Thoracic aorta (tissue), 2 donors: ENCODE results near the gene ADGRF3. TPM values are rescaled to one million over a fixed set of nuclear protein-coding genes. Genes with fewer than 3 reads are reported as not detected.
"Not testable (repeated sequence)": the region's sequence is repeated elsewhere in the genome, so short reads cannot be mapped to it uniquely, and the experiment has no call there.

Experiments used
- ATAC-seq: fragments of 150-250 bp; one replicate; pipeline ENCODE4 v1.8.0; 2017; ENCODE audit warnings: low read depth; ENCODE audit not compliant: insufficient number of reproducible peaks, low FRiP score
- DNase-seq: peaks from one replicate; pipeline ENCODE4 v3.0.0-alpha.2; 2020; ENCODE audit warnings: low spot score
- H3K27ac ChIP-seq, 2 donors: fragments of 200-600 bp; sonication (generic); 1 replicate in 1 of 2; 2 replicates in 1 of 2; pipeline ENCODE4 v1.5.1; 2016; ENCODE audit warnings: mild to moderate bottlenecking in 2 of 2, moderate library complexity in 2 of 2
- H3K27me3 ChIP-seq: fragments of 200-600 bp; sonication (generic); replicated peaks from 2 replicates; pipeline ENCODE4 v1.6.0; 2016; ENCODE audit warnings: mild to moderate bottlenecking; ENCODE audit not compliant: insufficient read depth
- H3K36me3 ChIP-seq: fragments of 200-600 bp; sonication (generic); one replicate; pipeline ENCODE4 v1.5.1; 2016
- H3K4me1 ChIP-seq, 2 donors: fragments of 200-600 bp; sonication (generic); 1 replicate in 1 of 2; 2 replicates in 1 of 2; pipeline versions ENCODE4 v1.5.1 to v1.6.0; 2016; ENCODE audit warnings: low read depth in 2 of 2, mild to moderate bottlenecking in 1 of 2; ENCODE audit not compliant: control insufficient read depth in 1 of 2
- H3K4me3 ChIP-seq: fragments of 200-600 bp; sonication (generic); 2 replicates; pipeline ENCODE4 v1.5.1; 2016; ENCODE audit warnings: mild to moderate bottlenecking
- H3K9me3 ChIP-seq: fragments of 200-600 bp; sonication (generic); 2 replicates; pipeline ENCODE4 v1.5.1; 2016
- CTCF ChIP-seq: fragments of 200-600 bp; sonication (generic); IDR thresholded peaks from one replicate; pipeline ENCODE4 v1.5.1; 2019; ENCODE audit warnings: antibody characterized with exemption
- total RNA-seq, 2 donors: library from RNA; depleted of rRNA; stranded (reverse); fragments of >200 nt; gene quantifications; one replicate each; pipeline versions ENCODE4 v1.1.0 to v1.2.3, GENCODE V29; 2016

The ADGRF3 gene
- total RNA-seq, 2 donors from 2014 or later, result 0.68 TPM; not detected in 1

GRCh38 chr2:26326514-26326913 is 20.1 kb downstream of the ADGRF3 start:
- H3K4me3 ChIP-seq, result no peak overlapping the region

GRCh38 chr2:26325851-26326250 is 20.7 kb downstream of the ADGRF3 start:
- no peak for TF ChIP-seq CTCF
- H3K36me3 ChIP-seq, result no peaks in the 10 kb centered on the region
- no peaks in the 10 kb centered on the region for H3K27me3 ChIP-seq
- ATAC-seq (no peak), DNase-seq (no peak)
- H3K4me3 ChIP-seq, result no peak overlapping the region
- H3K27ac ChIP-seq, result no peak overlapping the region
- no peaks in the 10 kb centered on the region for H3K4me1 ChIP-seq
- no peaks in the 10 kb centered on the region for H3K9me3 ChIP-seq

More at GRCh38 chr2:26326514-26326913, 20.1 kb downstream of the ADGRF3 start:
- DNase-seq (no peak), ATAC-seq (no peak)
- no peaks in the 10 kb centered on the region for H3K27me3 ChIP-seq
- no peaks in the 10 kb centered on the region for H3K9me3 ChIP-seq
- no peaks in the 10 kb centered on the region for H3K36me3 ChIP-seq
- no peaks in the 10 kb centered on the region for H3K4me1 ChIP-seq
- no peak for TF ChIP-seq CTCF
- no peak overlapping the region for H3K27ac ChIP-seq

- TF ChIP-seq CTCF, result no peak
- Histone ChIP-seq H3K27ac (no peak overlapping the region), H3K4me1 (no peaks in the 10 kb centered on the region), H3K9me3 (no peaks in the 10 kb centered on the region), H3K36me3 (no peaks in the 10 kb centered on the region), H3K27me3 (no peaks in the 10 kb centered on the region), H3K4me3 (no peak overlapping the region)
- ATAC-seq, result no peak
- no peak for DNase-seq
These were observed 21.7 kb downstream of the ADGRF3 start for GRCh38 chr2:26324903-26325302.

GRCh38 chr2:26324479-26324878 is 22.1 kb downstream of the ADGRF3 start:
- ATAC-seq, H3K36me3 ChIP-seq, DNase-seq, H3K27me3 ChIP-seq, H3K9me3 ChIP-seq, H3K27ac ChIP-seq, H3K4me3 ChIP-seq, H3K4me1 ChIP-seq: not testable (repeated sequence)

GRCh38 chr2:26318950-26319349 is 27.6 kb downstream of the ADGRF3 start:
- no peak overlapping the region for H3K27ac ChIP-seq
- no peaks in the 10 kb centered on the region for H3K36me3 ChIP-seq
- no peak for DNase-seq
- no peak overlapping the region for H3K4me3 ChIP-seq
- no peaks in the 10 kb centered on the region for H3K27me3 ChIP-seq
- no peak for ATAC-seq
- H3K4me1 ChIP-seq, result no peaks in the 10 kb centered on the region
- no peak for TF ChIP-seq CTCF
- no peaks in the 10 kb centered on the region for H3K9me3 ChIP-seq

- Histone ChIP-seq H3K9me3 (no peaks in the 10 kb centered on the region), H3K4me1 (no peaks in the 10 kb centered on the region), H3K27me3 (no peaks in the 10 kb centered on the region), H3K4me3 (no peak overlapping the region), H3K27ac (no peak overlapping the region), H3K36me3 (no peaks in the 10 kb centered on the region)
- TF ChIP-seq CTCF, result no peak
- DNase-seq (no peak), ATAC-seq (no peak)
These were observed 29.0 kb downstream of the ADGRF3 start for GRCh38 chr2:26317377-26318105.
